SK-N-SH (cell line): ENCODE results near the gene ECPAS.

ENCODE experiments used
- CHD2 ChIP-seq: fragments of 150-350 bp; IDR thresholded peaks from 2 replicates; pipeline ENCODE4 v1.6.1; 2018; ENCODE audit warnings: low read length; ENCODE audit not compliant: partially characterized antibody
- CTCF ChIP-seq: fragments of 200-600 bp; sonication (generic); IDR thresholded peaks from 2 replicates; pipeline ENCODE4 v1.6.1; 2017; ENCODE audit warnings: antibody characterized with exemption, mild to moderate bottlenecking, moderate library complexity
- FOXJ3 ChIP-seq: sonication (generic); formaldehyde crosslinking; IDR thresholded peaks from 2 replicates; pipeline ENCODE4 v1.5.1; 2020; ENCODE audit warnings: mild to moderate bottlenecking, missing genetic modification reagents
- MAX ChIP-seq: IDR thresholded peaks from 2 replicates; pipeline ENCODE4 v1.4.0; 2012; ENCODE audit warnings: low read depth
- SIN3A ChIP-seq: IDR thresholded peaks from 2 replicates; pipeline ENCODE4 v1.6.1; 2012; ENCODE audit warnings: low read depth, mild to moderate bottlenecking, low read length, moderate library complexity, borderline replicate concordance
- TEAD4 ChIP-seq: IDR thresholded peaks from 2 replicates; pipeline ENCODE4 v1.4.0; 2012; ENCODE audit warnings: mild to moderate bottlenecking, borderline replicate concordance; ENCODE audit not compliant: insufficient read depth
- TF ChIP-seq, protein P1 (sequence below): IDR thresholded peaks from 2 replicates; pipeline ENCODE4 v1.6.1; 2012; ENCODE audit warnings: mild to moderate bottlenecking, low read depth, low read length, moderate library complexity

DNA sequence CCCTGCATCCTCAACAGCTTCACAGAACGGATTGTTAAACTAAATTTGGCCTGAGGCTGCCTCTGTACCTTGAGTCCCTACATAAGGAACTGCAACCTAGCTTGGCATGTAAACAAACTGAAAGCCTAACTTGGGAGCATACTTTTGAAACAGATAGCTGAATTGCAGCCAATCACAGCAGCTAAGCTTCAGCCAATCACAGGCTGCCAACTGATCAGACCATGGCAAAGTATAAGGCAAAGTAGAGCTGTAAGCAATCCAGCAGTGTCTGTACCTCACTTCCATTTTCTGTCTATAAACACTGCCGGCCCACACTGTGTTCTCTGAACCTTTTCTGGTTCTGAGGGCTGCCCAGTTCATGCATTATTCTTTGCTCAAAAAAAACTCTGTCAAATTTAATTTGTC lies 31.9 kb upstream of the ECPAS start:
- TF ChIP-seq CTCF = no peak
- no peak for TF ChIP-seq CHD2
- TF ChIP-seq, protein P1, sequence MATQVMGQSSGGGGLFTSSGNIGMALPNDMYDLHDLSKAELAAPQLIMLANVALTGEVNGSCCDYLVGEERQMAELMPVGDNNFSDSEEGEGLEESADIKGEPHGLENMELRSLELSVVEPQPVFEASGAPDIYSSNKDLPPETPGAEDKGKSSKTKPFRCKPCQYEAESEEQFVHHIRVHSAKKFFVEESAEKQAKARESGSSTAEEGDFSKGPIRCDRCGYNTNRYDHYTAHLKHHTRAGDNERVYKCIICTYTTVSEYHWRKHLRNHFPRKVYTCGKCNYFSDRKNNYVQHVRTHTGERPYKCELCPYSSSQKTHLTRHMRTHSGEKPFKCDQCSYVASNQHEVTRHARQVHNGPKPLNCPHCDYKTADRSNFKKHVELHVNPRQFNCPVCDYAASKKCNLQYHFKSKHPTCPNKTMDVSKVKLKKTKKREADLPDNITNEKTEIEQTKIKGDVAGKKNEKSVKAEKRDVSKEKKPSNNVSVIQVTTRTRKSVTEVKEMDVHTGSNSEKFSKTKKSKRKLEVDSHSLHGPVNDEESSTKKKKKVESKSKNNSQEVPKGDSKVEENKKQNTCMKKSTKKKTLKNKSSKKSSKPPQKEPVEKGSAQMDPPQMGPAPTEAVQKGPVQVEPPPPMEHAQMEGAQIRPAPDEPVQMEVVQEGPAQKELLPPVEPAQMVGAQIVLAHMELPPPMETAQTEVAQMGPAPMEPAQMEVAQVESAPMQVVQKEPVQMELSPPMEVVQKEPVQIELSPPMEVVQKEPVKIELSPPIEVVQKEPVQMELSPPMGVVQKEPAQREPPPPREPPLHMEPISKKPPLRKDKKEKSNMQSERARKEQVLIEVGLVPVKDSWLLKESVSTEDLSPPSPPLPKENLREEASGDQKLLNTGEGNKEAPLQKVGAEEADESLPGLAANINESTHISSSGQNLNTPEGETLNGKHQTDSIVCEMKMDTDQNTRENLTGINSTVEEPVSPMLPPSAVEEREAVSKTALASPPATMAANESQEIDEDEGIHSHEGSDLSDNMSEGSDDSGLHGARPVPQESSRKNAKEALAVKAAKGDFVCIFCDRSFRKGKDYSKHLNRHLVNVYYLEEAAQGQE = no peak
- no peak for TF ChIP-seq MAX
- TF ChIP-seq FOXJ3 (CRISPR knock-in tag) = no peak
- no peak for TF ChIP-seq TEAD4
- TF ChIP-seq SIN3A = no peak
